Lower lobe of right lung (tissue), 2 donors: ENCODE data around the gene CHST2. TPM values are rescaled to one million over a fixed set of nuclear protein-coding genes. Genes with fewer than 3 reads are reported as not detected.
A peak's percentile ranks its signal among the peaks of the same experiment; 100 is the strongest.
"Not testable (repeated sequence)": the region's sequence is repeated elsewhere in the genome, so short reads cannot be mapped to it uniquely, and the experiment has no call there.

Experiments used
- ATAC-seq, 2 donors: fragments of 200-7000 bp; cut with Tn5 transposase; one replicate each; pipeline ENCODE4 v1.9.1; 2020 to 2022; ENCODE audit warnings: mild to moderate bottlenecking in 2 of 2, moderate library complexity in 2 of 2
- DNase-seq: peaks from one replicate; pipeline ENCODE4 v3.0.0-alpha.2; 2020
- H3K27ac ChIP-seq: fragments of 200-600 bp; one replicate; pipeline ENCODE4 v1.8.0; 2022
- H3K27me3 ChIP-seq: fragments of 200-600 bp; one replicate; pipeline ENCODE4 v1.8.0; 2022; ENCODE audit warnings: low read depth
- H3K36me3 ChIP-seq: fragments of 200-600 bp; one replicate; pipeline ENCODE4 v1.8.0; 2022; ENCODE audit warnings: mild to moderate bottlenecking
- H3K4me1 ChIP-seq: fragments of 200-600 bp; one replicate; pipeline ENCODE4 v1.8.0; 2022
- H3K4me3 ChIP-seq: fragments of 200-600 bp; one replicate; pipeline ENCODE4 v1.8.0; 2022; ENCODE audit warnings: mild to moderate bottlenecking
- H3K9me3 ChIP-seq: fragments of 200-600 bp; one replicate; pipeline ENCODE4 v1.8.0; 2022
- CTCF ChIP-seq: fragments of 200-600 bp; IDR thresholded peaks from one replicate; pipeline ENCODE4 v1.8.0; 2022; ENCODE audit warnings: antibody characterized with exemption, mild to moderate bottlenecking
- intact Hi-C: fragments of 100-400 bp; cut with DNase I; formaldehyde crosslinking; loops from one replicate; pipeline ENCODE4 v1.11.0; 2022
- total RNA-seq: library from RNA; stranded (reverse); fragmentation: NEBNext Ultra II Directional; extraction: Animal tissue kit (Norgen Biotek cat#: 25700); gene quantifications from one replicate; pipeline ENCODE4 v1.2.1, GENCODE V29; 2021
- donor health status: DM: no; HTN: yes; CAD: no; lungs with severe emphysema.

The CHST2 gene
- total RNA-seq, 1 donor from 2014 or later: 6.2 TPM

GRCh38 chr3:143158014-143158988, 38.7 kb downstream of the CHST2 start:
- no peak for DNase-seq
- Histone ChIP-seq H3K27ac (no peak overlapping the region), H3K4me1 (no peaks in the 10 kb centered on the region), H3K4me3 (no peak overlapping the region), H3K9me3 (no peaks in the 10 kb centered on the region), H3K36me3 (no peaks in the 10 kb centered on the region), H3K27me3 (no peaks in the 10 kb centered on the region)
- peak in 1 of 2 donors; percentile 23 for ATAC-seq
- TF ChIP-seq CTCF: no peak
- intact Hi-C loops: no loop called here

GRCh38 chr3:143160437-143160836, 40.9 kb downstream of the CHST2 start:
- Histone ChIP-seq H3K9me3 (no peaks in the 10 kb centered on the region), H3K4me1 (peaks cover 3% of the 10 kb centered on the region), H3K36me3 (no peaks in the 10 kb centered on the region), H3K4me3 (no peak overlapping the region), H3K27me3 (no peaks in the 10 kb centered on the region), H3K27ac (no peak overlapping the region)
- TF ChIP-seq CTCF: no peak
- intact Hi-C loops: no loop called here
- DNase-seq: no peak
- ATAC-seq: no peak

DNA sequence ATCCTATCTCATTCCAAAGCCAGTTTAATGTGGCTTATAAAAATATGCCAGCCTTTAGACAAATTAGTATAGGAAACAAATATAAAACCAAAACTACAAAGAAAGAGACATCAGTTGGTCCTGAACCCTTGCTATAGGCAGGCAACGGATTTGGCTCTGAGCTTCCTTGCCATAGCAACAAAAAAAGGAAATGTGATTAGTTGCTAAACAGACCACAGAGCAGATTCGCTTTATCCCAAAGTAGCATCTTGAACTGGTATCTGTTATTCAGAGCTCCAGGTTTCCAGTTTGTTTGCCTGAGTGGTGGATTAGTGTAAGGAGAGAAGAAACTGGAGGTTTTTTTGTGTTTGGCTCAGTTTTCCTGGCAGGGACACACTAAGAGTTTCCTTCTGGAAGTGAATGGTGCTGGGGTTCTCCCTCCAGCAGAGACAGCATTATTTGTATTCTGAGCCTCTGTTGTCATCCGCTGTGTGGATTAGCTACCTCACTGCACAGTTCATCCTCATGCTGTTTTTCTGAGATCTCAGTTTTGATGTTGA, 44.1 kb downstream of the CHST2 start:
- no peaks in the 10 kb centered on the region for H3K36me3 ChIP-seq
- ATAC-seq (no peak), DNase-seq (no peak)
- peaks cover 5% of the 10 kb centered on the region for H3K4me1 ChIP-seq
- H3K27ac ChIP-seq: no peak overlapping the region
- intact Hi-C loops: no loop called here
- TF ChIP-seq CTCF: no peak
- H3K27me3 ChIP-seq: no peaks in the 10 kb centered on the region
- no peaks in the 10 kb centered on the region for H3K9me3 ChIP-seq
- H3K4me3 ChIP-seq: no peak overlapping the region

- Histone ChIP-seq H3K4me3 (no peak overlapping the region), H3K9me3 (no peaks in the 10 kb centered on the region), H3K27ac (peak overlapping the region; percentile 42), H3K4me1 (peaks cover 5% of the 10 kb centered on the region), H3K27me3 (no peaks in the 10 kb centered on the region), H3K36me3 (no peaks in the 10 kb centered on the region)
- intact Hi-C loops: no loop called here
- TF ChIP-seq CTCF: no peak
- DNase-seq: no peak
- ATAC-seq: no peak
These were observed 45.6 kb downstream of the CHST2 start for GRCh38 chr3:143165211-143165610.

DNA sequence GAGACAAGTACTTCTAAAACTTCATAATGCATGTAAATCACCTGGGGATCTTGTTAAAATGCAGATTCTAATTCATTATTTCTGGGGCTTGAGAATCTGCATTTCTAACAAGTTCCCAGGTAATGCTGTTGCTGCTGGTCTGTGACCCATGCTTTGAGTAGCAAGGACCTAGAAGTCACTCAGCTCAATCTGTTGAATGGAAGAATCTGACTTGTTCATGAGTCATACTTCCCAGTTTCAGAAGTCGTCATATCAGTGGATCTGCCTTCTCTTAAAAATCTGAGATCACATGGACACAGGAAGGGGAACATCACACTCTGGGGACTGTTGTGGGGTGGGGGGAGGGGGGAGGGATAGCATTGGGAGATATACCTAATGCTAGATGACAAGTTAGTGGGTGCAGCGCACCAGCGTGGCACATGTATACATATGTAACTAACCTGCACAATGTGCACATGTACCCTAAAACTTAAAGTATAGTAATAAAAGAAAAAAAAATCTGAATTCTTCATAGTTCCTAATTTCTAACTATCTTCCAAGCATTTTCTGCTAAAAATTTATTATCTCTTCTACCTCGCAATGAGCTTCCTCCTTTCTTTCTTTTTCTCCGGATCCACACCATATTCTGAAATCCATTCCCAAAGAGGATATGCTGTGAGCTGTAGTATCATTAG, 46.2 kb downstream of the CHST2 start:
- peak; percentile 54 to 59 for ATAC-seq
- H3K9me3 ChIP-seq, H3K4me1 ChIP-seq, DNase-seq, H3K36me3 ChIP-seq, H3K4me3 ChIP-seq, H3K27me3 ChIP-seq, intact Hi-C loops: not testable (repeated sequence)
- H3K27ac ChIP-seq: peak overlapping the region; percentile 42
